H7 (cell line): Measurements from ENCODE around the gene HIC1. TPM values are rescaled to one million over a fixed set of nuclear protein-coding genes. Genes with fewer than 3 reads are reported as not detected.
"Not testable (repeated sequence)": the region's sequence is repeated elsewhere in the genome, so short reads cannot be mapped to it uniquely, and the experiment has no call there.

ENCODE experiments used
- DNase-seq: peaks from one replicate; pipeline ENCODE4 v3.0.0; 2012
- H3K27me3 ChIP-seq: 2 replicates; pipeline ENCODE4 v1.6.0; 2011; ENCODE audit warnings: mild to moderate bottlenecking, low read length; ENCODE audit not compliant: control insufficient read depth, insufficient read depth
- H3K36me3 ChIP-seq: replicated peaks from 2 replicates; pipeline ENCODE4 v1.5.1; 2011; ENCODE audit warnings: low read length; ENCODE audit not compliant: control insufficient read depth, insufficient read depth
- H3K4me3 ChIP-seq: 2 replicates; pipeline ENCODE4 v1.5.1; 2011; ENCODE audit warnings: low read depth, mild to moderate bottlenecking, control low read depth, low read length, moderate library complexity; ENCODE audit not compliant: insufficient read depth
- total RNA-seq: library from RNA; depleted of rRNA; stranded (reverse); fragments of >200 nt; shearing (Covaris generic); gene quantifications from 2 replicates; pipeline ENCODE4 v1.2.3, GENCODE V29; 2014; rRNA removed

Gene HIC1, protein sequence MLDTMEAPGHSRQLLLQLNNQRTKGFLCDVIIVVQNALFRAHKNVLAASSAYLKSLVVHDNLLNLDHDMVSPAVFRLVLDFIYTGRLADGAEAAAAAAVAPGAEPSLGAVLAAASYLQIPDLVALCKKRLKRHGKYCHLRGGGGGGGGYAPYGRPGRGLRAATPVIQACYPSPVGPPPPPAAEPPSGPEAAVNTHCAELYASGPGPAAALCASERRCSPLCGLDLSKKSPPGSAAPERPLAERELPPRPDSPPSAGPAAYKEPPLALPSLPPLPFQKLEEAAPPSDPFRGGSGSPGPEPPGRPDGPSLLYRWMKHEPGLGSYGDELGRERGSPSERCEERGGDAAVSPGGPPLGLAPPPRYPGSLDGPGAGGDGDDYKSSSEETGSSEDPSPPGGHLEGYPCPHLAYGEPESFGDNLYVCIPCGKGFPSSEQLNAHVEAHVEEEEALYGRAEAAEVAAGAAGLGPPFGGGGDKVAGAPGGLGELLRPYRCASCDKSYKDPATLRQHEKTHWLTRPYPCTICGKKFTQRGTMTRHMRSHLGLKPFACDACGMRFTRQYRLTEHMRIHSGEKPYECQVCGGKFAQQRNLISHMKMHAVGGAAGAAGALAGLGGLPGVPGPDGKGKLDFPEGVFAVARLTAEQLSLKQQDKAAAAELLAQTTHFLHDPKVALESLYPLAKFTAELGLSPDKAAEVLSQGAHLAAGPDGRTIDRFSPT
- 0.03 and 0.63 TPM in 2 replicates for total RNA-seq

DNA sequence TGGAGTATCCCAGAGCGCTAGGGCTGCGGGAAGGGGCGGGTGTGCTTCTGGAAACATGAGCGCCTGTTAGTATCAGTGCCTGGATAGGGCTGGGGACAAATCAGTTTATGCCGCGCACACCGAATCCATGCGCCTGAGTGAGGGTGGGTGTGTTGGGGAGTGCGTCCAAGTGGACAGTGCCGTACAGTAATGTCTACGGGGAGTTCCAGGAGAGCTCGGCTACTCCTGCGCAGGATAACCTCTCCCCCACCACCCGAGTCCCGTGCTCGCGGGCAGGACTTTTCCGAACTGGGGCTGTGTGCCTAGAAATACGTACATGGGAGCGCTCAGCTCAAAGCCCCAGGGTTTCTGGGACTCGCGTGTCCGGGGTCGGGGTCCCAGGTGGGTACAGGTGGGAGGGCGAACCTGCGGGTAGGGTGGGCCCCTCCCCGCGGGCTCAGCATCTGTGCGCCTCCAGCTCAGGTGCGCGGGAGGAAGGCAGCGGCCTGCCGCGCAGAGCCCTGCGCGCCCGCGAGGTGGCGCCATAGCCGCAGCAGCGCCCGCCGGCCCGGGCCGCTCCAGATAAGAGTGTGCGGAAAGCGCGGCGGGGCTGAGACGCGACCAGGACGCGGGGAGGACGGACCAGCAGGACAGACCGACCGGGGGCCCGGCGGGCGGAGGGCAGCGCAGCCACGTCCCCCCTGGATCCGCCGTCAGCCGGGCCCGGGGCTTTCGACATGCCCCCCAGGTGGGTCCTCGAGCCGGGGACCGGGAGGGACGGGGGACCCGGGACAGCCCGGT, at the start of gene HIC1:
TSS of gene HIC1 (plus strand) at position 592 of the 780 bp plus-strand sequence. CDS start 1,588 bp downstream, outside the sequence.
- peak within 1 kb of the TSS; percentile 41 for H3K4me3 ChIP-seq
- peaks cover 77% of the 10 kb centered on the region for H3K27me3 ChIP-seq
- DNase-seq, result peak; percentile 96

DNA sequence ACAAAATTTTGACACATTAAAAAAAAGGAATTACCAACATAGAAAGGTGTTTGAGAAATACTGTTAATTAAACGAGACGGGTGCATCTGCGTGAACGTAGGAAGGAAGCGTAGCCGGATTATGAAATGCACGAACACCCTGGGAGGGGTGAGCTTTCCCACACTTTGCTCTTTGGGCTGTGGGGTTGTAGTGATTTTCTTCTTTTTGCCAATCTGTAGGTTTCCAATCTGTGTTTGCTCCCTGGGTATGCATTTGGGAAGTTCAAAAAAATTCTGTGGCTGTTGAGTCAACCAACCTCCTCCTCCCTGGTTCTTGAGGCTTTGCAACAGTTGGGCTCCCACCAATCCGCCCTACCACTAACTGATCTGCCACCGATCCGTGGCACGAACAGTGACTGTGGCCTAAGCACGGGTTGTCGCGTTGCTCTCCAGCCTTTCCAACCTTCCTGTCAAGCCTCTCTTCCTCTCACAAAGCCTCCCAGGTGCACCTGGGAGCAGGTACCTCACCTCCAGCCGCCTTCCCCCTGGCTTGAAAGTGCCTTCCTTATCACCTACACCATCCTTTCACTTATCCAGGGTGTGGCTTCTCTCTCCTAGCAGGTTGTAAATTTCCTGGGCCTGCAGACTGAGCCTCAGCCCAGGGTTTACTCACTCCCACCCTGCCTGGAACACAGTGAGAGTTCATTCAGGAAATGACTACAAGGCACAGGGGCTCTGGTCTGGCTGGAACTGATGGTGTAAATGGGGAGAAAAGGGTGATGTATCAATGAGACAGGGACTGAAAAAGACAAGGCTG, 46.4 kb upstream of the HIC1 start:
- Histone ChIP-seq H3K27me3 (no peaks in the 10 kb centered on the region; the same call in 1 of the 2 replicates), H3K36me3 (no peaks in the 10 kb centered on the region), H3K4me3 (no peak overlapping the region)
- DNase-seq, result no peak

More for the DNA sequence above, at the start of gene HIC1:
- H3K36me3 ChIP-seq, result no peaks in the 10 kb centered on the region

DNA sequence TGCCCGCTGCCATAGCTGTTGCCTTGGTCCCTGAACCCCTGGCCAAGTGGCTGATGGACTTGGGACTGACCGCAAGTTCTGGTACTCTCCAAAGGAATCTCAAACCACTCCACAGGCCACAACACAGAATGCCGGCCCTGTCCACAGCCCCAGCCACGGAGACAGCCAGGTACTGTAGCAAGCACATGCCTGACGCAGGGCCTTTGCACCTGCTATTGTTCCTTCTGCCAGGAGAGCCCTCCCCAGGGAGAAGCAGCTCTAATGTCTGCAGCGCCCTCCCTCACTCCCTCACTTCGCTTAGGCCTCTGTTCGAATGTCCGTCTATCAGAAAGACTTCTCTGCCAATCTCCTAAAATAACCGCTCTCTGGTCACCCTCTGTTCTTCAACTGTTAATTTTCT, 45.2 kb upstream of the HIC1 start:
- no peaks in the 10 kb centered on the region; the same call in 1 of the 2 replicates for H3K27me3 ChIP-seq
- H3K4me3 ChIP-seq, result no peak overlapping the region
- H3K36me3 ChIP-seq, result no peaks in the 10 kb centered on the region
- no peak for DNase-seq

DNA sequence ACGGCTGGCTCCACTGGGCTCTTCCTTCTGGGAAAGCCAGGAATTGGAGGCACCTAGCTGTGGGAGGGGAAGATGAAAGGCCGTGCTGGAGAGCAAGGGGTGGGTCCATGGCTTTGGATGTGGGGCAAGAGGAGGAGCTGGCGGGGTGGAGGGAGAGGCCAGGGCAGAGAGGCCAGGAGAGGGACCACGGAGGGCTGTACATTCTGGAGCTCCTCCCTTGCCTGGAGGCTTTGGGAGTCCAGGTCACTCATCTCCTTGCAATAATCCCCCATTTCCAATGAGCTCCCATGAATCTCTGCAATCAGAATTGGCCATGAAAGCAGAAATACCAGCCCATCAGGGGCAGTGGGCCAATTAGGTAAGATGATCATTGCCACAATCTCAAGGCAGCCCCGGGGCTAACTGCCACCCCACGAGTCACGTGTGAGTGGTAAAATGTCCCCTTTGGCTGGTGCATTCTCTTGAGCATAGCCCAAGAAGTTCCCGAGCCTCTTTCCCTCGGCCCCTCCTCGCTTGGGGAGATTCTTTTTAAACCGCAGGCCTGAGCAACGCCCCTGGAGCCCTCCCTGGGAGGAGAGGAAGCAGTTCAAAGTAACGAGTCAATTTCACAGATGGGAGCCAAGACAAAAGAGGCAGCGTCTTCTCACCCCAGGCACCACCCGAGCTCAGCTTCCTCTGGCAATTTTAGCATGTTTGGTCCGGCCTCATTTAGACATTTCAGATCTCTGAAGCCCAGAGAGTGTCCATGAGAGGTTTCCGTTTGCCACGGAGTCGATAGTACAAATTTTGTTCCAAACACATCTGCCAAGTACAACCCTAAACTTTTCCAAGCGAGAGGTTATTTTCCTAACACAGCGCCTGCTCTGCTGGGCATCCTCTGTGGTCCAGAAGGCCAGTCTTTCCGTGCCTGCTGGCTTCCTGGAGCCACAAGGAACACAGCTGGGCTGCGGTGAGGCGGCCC, 43.2 kb upstream of the HIC1 start:
- Histone ChIP-seq H3K4me3 (no peak overlapping the region), H3K36me3 (no peaks in the 10 kb centered on the region), H3K27me3 (no peaks in the 10 kb centered on the region; the same call in 1 of the 2 replicates)
- peak; percentile 85 for DNase-seq

DNA sequence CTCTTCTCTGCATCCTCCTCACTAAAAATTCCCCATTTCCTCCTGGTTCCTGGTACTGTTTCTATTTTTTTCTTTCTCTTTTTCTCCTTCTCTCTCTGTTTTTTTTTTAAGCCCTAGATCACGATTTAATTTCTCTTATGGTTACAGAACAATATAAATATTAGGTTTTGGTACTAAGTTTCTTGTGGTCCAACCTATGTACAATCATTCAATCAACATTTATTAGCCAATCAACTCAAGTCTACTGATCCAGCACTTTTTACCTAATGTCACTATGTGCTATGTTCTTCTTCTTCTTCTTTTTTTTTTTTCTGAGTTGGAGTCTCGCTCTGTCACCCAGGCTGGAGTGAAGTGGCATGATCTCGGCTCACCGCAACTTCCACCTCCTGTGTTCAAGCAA, 42.4 kb upstream of the HIC1 start:
- no peaks in the 10 kb centered on the region; the same call in 1 of the 2 replicates for H3K27me3 ChIP-seq
- no peak overlapping the region for H3K4me3 ChIP-seq
- H3K36me3 ChIP-seq, result no peaks in the 10 kb centered on the region
- DNase-seq, result no peak

DNA sequence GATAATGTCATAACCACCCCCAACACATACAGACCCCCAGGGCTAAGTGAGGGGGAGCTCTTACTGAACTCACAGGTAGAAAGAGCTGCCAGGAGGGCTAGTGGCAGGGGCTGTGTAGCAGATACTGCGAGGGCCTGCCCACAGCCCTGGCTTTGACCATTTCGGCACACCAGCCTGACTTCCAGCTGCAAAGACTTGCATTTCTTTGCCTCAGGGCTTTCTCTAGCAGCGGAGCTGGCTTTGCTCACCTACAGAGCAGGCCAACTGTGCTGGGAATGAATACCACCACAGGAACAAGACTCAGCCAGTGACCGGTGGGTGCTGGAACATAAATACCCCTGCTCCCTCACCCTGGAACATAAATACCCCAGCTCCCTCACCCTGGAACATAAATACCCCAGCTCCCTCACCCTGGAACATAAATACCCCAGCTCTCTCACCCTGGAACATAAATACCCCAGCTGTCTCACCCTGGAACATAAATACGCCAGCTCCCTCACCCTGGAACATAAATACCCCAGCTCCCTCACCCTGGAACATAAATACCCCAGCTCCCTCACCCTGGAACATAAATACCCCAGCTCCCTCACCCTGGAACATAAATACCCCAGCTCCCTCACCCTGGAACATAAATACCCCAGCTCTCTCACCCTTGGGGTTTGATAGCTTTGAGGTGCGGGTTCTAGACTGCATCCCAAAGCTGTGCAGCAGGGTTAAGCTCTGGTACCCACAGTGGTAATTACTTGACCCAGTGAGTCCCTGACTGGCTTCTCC, 41.5 kb upstream of the HIC1 start:
- not testable (repeated sequence) for H3K36me3 ChIP-seq, H3K4me3 ChIP-seq, DNase-seq, H3K27me3 ChIP-seq

DNA sequence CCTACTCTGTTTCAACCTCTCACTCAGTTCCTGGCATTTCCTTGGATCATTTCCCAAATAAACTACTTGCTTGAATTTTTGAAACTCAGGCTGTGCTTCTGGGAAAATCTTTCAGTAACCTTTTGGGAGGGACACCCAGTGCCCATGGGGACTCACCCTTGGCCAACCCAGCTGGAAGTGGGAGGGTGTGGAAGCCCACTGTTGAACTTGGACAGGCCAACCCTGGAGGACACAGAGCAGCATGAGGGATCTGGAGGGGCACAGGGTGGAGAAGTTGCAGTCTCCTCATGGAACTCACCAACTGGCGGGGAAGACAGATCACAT, 40.9 kb upstream of the HIC1 start:
- no peak for DNase-seq
- H3K36me3 ChIP-seq, result no peaks in the 10 kb centered on the region
- no peak overlapping the region for H3K4me3 ChIP-seq
- peaks cover 4% of the 10 kb centered on the region for H3K27me3 ChIP-seq

DNA sequence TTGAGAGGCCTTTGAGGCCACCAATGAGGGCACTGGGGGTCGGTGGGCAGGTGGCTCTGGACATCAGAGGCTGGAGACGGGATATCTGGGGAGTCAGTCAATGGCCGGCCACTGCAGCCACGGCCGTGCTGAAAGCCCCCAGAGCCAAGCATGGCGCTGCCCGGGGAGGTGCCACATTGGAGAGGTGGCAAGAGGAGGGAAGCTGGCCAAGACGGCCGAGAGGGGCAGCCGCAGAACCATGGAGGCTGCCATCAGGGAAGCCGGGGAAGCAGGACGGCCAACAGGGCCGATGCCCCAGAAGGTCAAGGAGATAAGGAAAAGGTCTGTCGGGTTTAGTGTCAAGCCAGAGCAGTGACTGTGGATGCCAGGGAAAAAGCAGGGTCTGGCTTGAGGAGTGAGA, 39.6 kb upstream of the HIC1 start:
- peaks cover 4% of the 10 kb centered on the region for H3K27me3 ChIP-seq

DNA sequence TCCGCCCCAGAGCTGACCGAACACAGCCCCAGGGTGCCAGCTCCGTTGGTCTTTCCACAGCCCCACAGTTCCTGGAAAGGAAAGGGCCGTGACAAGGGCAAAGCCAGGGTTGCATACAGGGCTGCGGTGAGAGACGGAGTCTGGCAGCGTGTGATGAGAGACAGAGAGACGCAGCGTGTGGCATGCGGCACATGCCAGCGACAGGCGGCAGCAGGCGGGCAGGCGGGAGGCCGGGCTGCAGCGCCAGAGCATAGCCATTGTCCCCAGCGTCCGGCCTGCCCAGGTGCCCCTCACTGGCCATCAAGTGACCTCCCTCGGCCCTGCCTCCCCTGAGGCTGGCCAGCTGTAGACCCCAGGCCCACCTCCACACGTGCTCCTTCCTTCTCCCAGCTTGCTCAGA, 38.4 kb upstream of the HIC1 start:
- no peak for DNase-seq
- peaks cover 4% of the 10 kb centered on the region for H3K27me3 ChIP-seq
- no peak overlapping the region for H3K4me3 ChIP-seq
- no peaks in the 10 kb centered on the region for H3K36me3 ChIP-seq

More for the DNA sequence above, 39.6 kb upstream of the HIC1 start:
- Histone ChIP-seq H3K36me3 (no peaks in the 10 kb centered on the region), H3K4me3 (no peak overlapping the region)
- DNase-seq, result no peak

DNA sequence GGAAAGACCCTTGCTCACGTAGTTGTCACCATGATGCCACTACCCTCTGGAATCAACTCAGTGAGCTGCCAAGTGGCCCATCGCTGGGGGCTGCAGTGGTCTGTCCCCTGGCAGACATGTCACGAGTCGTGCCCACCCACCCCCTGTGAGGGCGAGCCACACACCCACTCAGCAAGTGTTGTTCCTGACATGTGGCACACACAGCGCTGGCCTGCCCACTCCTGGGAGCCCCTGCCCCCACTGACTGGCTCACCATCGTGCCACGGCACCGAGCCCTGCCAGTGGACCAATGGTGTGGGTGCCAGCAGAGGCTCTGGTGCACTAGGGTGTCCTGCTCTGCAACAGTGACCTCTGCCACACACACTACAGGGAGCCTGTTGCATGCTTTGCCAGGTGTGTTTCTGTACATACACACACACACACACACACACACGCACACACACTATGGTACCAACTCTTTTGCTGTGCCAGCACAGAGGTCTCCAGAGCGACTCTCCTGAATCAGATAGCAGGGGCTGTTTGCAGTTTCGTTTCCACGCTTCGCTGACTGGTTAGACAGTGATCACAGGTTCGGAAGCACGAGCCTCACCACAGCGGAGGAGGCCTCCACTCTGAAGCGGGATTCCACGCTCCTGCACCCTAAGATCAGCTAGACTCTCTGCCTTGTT, 37.5 kb upstream of the HIC1 start:
- DNase-seq, result no peak
- H3K36me3 ChIP-seq, result no peaks in the 10 kb centered on the region
- H3K4me3 ChIP-seq, result no peak overlapping the region
- H3K27me3 ChIP-seq, result peaks cover 4% of the 10 kb centered on the region

DNA sequence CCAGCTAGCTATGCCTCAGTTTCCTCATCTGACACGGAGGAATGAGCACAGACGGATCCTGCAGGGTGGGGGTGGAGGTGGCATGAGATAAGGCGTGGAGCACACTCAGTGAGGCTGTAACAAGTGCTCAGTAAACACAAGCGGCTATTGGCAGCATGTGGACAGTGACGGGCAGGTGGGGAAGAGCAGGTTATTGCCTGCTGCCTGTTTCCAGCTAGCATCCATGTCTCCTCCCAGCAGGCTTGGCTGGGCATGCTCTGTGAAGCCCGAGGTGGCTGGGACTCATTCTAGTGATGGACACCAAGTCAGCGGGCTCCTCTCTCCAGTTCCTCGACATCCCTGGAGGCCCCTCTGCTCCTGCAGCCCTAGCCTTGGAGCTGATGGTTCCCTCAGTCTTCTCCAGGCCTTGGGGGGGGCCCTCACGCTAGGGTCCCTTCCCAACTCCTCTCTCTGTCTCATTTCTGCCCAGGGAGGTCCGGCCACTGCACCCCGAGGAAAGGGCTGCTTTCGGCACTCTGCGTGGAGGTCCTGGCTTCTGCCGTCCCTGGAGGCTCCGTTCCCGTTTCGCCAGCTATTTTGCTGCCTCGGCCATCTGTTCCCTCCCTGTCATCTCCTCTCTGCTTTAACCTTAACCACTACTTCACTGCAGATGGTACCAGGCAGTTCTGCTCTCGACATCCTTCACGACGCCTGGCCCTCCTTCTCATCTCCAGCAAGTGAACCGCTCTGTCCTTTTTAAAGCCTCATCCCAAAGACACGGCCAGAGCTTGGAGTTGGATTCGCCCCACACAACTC, 36.0 kb upstream of the HIC1 start:
- H3K36me3 ChIP-seq, result no peaks in the 10 kb centered on the region
- no peak overlapping the region for H3K4me3 ChIP-seq
- peaks cover 18% of the 10 kb centered on the region for H3K27me3 ChIP-seq
- DNase-seq, result no peak

DNA sequence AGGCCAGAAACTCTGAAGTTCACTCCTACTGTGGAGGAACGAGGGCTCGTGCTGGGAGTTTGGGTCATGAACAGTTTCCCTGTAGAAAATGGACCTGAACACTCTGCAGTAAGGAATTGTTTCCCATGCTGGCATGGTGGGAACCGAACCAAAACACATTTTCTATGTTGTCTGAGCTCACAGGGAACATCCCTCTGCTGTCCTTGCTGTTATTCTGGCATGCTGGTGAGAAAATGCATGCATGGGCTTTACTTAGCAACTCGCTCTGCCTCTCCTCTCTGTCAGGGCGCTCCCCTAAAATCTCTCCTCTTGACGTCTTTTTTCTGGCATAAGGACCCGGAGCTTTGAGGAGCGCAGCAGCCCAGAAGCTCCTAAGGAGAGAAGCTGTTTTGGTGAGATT, 35.2 kb upstream of the HIC1 start:
- H3K36me3 ChIP-seq, result no peaks in the 10 kb centered on the region

More for the DNA sequence above, 35.2 kb upstream of the HIC1 start:
- H3K27me3 ChIP-seq, result peaks cover 27% of the 10 kb centered on the region
- H3K4me3 ChIP-seq, result no peak overlapping the region
- no peak for DNase-seq
